Measurements from ENCODE around the gene MYB. TPM values are rescaled to one million over a fixed set of nuclear protein-coding genes. Genes with fewer than 3 reads are reported as not detected.

MYB gene
- total RNA-seq, 2 experiments from 2014 or later = 14.6 to 15.9 TPM

DNA sequence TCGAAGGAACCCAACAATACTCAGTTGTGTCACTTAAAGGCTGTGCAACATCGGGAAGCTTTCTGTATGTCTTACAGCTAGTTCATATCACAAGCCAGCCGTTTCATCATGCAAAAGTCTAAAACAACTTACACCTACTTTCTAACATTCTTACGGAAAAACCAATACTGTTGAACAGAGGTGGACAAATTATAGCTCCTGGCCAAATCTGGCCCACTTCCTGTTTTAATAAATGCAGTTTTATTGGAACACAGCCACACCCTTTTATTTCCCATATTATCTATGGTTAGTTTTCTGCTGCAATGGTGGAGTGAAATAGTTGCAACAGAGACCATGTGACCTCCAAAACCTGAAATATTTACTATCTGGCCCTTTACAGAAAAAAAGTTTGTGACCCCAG lies 46.6 kb downstream of the MYB start:
- peaks cover 2% of the 10 kb centered on the region for H3K36me3 Mint-ChIP-seq (ENCODE audit: low read depth)
- H3K27me3 Mint-ChIP-seq (ENCODE audit: low read depth) = no peaks in the 10 kb centered on the region
- CTCF ChIA-PET = interaction anchor here (0.7 kb wide), 3 partner anchors 43 to 881 kb away, joined by 3 to 6 read pairs (median 4); no protein-coding TSS in a partner anchor
- no peak overlapping the region for H3K27ac Mint-ChIP-seq
- peaks cover 23% of the 10 kb centered on the region for H3K4me1 Mint-ChIP-seq (ENCODE audit: low read depth)
- no peaks in the 10 kb centered on the region for H3K9me3 Mint-ChIP-seq
- intact Hi-C loops (cut with micrococcal nuclease) = no loop called here
- no peak overlapping the region for H3K4me3 Mint-ChIP-seq
- no peak for DNase-seq

DNA sequence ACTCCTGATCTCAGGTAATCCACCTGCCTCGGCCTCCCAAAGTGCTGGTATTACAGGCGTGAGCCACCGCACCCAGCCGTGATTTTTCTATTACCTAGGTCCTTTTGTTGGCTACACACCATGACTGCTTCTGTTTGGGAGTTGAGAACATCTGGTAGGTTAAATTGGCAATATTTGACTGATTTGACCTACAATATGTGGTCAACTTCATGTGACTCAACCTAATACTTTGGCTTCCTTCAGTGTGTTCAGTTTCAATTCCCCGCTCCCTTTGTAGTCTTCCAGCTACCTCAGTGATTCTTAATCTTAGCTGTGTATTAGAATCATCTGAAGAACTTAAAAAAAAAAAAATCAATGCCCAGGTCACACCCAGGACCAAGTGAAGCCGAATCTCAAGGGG lies 47.4 kb downstream of the MYB start:
- DNase-seq = no peak
- H3K27ac Mint-ChIP-seq = no peak overlapping the region
- peaks cover 17% of the 10 kb centered on the region for H3K4me1 Mint-ChIP-seq (ENCODE audit: low read depth)
- H3K4me3 Mint-ChIP-seq = no peak overlapping the region
- CTCF ChIA-PET = interaction anchor here (0.7 kb wide), 2 partner anchors 42 to 141 kb away, joined by 3 to 6 read pairs; no protein-coding TSS in a partner anchor
- H3K9me3 Mint-ChIP-seq = no peaks in the 10 kb centered on the region
- no peaks in the 10 kb centered on the region for H3K27me3 Mint-ChIP-seq (ENCODE audit: low read depth)
- intact Hi-C loops (cut with micrococcal nuclease) = no loop called here
- no peaks in the 10 kb centered on the region for H3K36me3 Mint-ChIP-seq (ENCODE audit: low read depth)

- H3K27me3 Mint-ChIP-seq (ENCODE audit: low read depth) = no peaks in the 10 kb centered on the region
- intact Hi-C loops (cut with micrococcal nuclease) = no loop called here
- CTCF ChIA-PET = interaction anchor here (0.5 kb wide), 1 partner anchor 187 kb away, joined by 3 read pairs; no protein-coding TSS in a partner anchor
- no peaks in the 10 kb centered on the region for H3K36me3 Mint-ChIP-seq (ENCODE audit: low read depth)
- no peak overlapping the region for H3K27ac Mint-ChIP-seq
- no peak overlapping the region for H3K4me3 Mint-ChIP-seq
- no peak for DNase-seq
- peaks cover 16% of the 10 kb centered on the region for H3K4me1 Mint-ChIP-seq (ENCODE audit: low read depth)
- H3K9me3 Mint-ChIP-seq = no peaks in the 10 kb centered on the region
Observed at GRCh38 chr6:135229996-135230395, 48.9 kb downstream of the MYB start.

DNA sequence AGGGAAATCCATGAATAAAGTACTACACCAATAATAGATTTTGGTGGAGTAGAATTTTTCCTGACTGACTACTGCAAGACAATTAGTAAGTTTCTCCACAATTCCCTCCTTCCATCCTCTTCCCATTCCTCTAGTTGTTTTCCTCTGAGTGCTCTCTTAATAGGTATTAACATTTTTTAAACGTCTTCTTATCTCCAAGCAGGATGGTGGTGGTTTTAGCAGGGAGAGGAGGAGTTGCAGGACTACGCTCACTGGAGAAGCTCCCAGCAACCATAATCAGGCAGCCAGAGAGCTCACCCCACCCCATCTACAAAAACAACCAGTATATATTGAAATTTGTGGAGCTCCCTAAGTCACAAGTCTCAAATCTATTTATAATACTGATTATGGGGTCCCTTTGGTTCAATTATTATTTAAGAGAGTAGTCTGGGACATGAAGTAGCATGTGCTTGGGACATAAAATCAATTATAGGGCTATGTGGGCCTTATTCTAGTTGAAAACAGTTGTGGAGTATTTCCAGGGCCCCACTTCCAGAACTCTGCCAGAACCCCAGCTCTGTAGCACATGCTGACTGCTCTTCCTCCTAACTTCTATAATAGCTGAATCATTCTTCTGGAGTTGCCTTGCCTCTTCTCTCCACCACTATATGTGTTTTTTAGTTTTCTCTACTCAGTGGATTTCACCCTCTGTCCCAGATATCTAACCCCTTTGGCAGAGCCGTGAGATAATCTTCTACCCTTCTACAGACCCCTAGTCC lies 49.8 kb downstream of the MYB start:
- Mint-ChIP-seq H3K27me3 (ENCODE audit: low read depth) (no peaks in the 10 kb centered on the region), H3K4me1 (ENCODE audit: low read depth) (peaks cover 16% of the 10 kb centered on the region), H3K36me3 (ENCODE audit: low read depth) (no peaks in the 10 kb centered on the region), H3K4me3 (no peak overlapping the region), H3K27ac (no peak overlapping the region), H3K9me3 (no peaks in the 10 kb centered on the region)
- intact Hi-C loops (cut with micrococcal nuclease) = no loop called here
- CTCF ChIA-PET = interaction anchor here (0.5 to 0.7 kb wide), 4 partner anchors 11 to 246 kb away, joined by 3 to 5 read pairs (median 4); no protein-coding TSS in a partner anchor
- no peak for DNase-seq

DNA sequence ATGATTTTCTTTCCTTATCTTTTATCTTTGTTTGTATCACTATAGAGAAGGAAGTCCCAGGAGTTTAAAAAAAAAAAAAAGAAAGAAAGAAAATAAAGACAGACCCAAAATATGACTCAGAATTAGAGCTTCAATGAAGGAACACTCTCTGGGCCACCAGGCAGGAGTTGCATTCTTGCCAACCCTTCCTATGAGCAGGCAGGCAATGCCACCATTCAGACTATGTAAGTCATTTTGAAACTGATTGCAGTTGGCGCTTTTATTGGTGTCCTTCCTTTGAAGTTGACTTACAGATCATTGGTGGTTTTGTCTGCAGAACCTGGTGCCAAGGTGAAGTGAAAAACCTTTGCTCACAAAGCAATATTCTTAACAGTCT lies 50.3 kb downstream of the MYB start:
- Mint-ChIP-seq H3K27ac (no peak overlapping the region), H3K9me3 (no peaks in the 10 kb centered on the region), H3K4me3 (no peak overlapping the region), H3K4me1 (ENCODE audit: low read depth) (peaks cover 16% of the 10 kb centered on the region), H3K36me3 (ENCODE audit: low read depth) (no peaks in the 10 kb centered on the region), H3K27me3 (ENCODE audit: low read depth) (no peaks in the 10 kb centered on the region)
- CTCF ChIA-PET = interaction anchor here (0.5 to 0.7 kb wide), 4 partner anchors 11 to 246 kb away, joined by 3 to 5 read pairs (median 4); no protein-coding TSS in a partner anchor
- peak; percentile 44 for DNase-seq
- intact Hi-C loops (cut with micrococcal nuclease) = no loop called here

GRCh38 chr6:135233686-135234491 lies 52.8 kb downstream of the MYB start:
- CTCF ChIA-PET = no interaction called here
- no peak overlapping the region for H3K4me3 Mint-ChIP-seq
- intact Hi-C loops (cut with micrococcal nuclease) = no loop called here
- H3K27me3 Mint-ChIP-seq (ENCODE audit: low read depth) = no peaks in the 10 kb centered on the region
- no peak overlapping the region for H3K27ac Mint-ChIP-seq
- no peaks in the 10 kb centered on the region for H3K36me3 Mint-ChIP-seq (ENCODE audit: low read depth)
- peaks cover 14% of the 10 kb centered on the region for H3K4me1 Mint-ChIP-seq (ENCODE audit: low read depth)
- H3K9me3 Mint-ChIP-seq = no peaks in the 10 kb centered on the region
- DNase-seq = no peak

DNA sequence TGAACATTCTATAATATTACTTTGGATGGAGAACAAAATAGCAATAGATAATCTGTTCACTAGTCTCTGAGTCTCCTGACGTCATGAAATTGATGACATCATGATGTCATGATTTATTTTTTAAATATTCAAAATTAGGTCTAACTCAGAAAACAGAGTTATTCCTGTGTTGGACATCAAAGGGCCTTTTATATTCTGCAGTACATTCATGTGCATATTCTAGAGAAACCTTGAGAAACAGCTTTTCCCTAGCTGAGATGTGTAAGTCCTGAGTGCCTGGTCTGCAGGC lies 53.3 kb downstream of the MYB start:
- Mint-ChIP-seq H3K36me3 (ENCODE audit: low read depth) (no peaks in the 10 kb centered on the region), H3K9me3 (no peaks in the 10 kb centered on the region), H3K4me1 (ENCODE audit: low read depth) (peaks cover 14% of the 10 kb centered on the region), H3K27ac (no peak overlapping the region), H3K27me3 (ENCODE audit: low read depth) (no peaks in the 10 kb centered on the region), H3K4me3 (no peak overlapping the region)
- DNase-seq = no peak
- CTCF ChIA-PET = no interaction called here
- intact Hi-C loops (cut with micrococcal nuclease) = no loop called here

DNA sequence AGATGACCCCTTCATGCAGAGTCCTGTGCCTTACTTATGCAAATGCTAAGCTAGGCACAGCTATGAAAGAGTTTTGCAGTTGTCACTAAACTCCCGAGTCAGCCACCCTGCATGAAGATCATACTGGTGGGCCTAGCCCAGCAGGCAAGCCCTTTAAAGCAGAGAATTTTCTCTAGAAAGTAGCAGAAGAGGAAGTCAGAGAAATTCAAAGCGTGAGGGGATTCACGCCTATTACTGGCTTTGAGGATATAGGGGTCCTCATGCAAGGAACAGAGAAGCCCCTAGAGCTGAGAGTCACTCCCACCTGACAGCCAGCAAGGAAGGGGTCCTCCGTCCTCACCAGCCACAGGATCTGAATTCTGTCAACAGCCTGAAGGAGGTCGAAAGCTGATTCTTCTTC lies 54.6 kb downstream of the MYB start:
- Mint-ChIP-seq H3K9me3 (no peaks in the 10 kb centered on the region), H3K4me3 (no peak overlapping the region), H3K27ac (no peak overlapping the region), H3K27me3 (ENCODE audit: low read depth) (no peaks in the 10 kb centered on the region), H3K36me3 (ENCODE audit: low read depth) (no peaks in the 10 kb centered on the region), H3K4me1 (ENCODE audit: low read depth) (peaks cover 14% of the 10 kb centered on the region)
- intact Hi-C loops (cut with micrococcal nuclease) = no loop called here
- DNase-seq = no peak
- CTCF ChIA-PET = interaction anchor here (0.7 to 0.9 kb wide), 2 partner anchors 188 to 289 kb away, joined by 3 read pairs; no protein-coding TSS in a partner anchor

GRCh38 chr6:135236319-135236718 lies 55.2 kb downstream of the MYB start:
- no peak overlapping the region for H3K27ac Mint-ChIP-seq
- no peaks in the 10 kb centered on the region for H3K27me3 Mint-ChIP-seq (ENCODE audit: low read depth)
- peaks cover 11% of the 10 kb centered on the region for H3K4me1 Mint-ChIP-seq (ENCODE audit: low read depth)
- no peak for DNase-seq
- no peaks in the 10 kb centered on the region for H3K9me3 Mint-ChIP-seq
- no peak overlapping the region for H3K4me3 Mint-ChIP-seq
- intact Hi-C loops (cut with micrococcal nuclease) = no loop called here
- CTCF ChIA-PET = interaction anchor here (0.7 kb wide), 1 partner anchor 290 kb away, joined by 3 read pairs; no protein-coding TSS in a partner anchor
- H3K36me3 Mint-ChIP-seq (ENCODE audit: low read depth) = no peaks in the 10 kb centered on the region

DNA sequence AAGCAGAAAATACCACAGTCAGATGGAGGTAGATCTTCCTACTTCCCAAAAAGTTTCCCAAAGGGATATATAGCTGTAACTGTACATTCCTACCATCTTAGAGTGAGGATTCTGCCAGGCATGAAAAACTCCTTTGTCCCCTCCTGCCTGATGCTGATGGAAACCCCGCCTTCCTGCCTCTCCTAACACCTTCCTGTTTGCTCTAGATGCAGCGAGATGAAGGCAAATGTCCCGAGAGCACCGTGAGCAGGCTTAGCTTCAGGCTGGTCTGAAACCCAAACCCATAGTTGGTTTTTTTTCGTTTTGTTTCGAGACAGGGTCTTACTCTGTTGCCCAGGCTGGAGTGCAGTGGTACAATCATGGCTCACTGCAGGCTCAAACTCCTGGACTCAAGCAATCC lies 55.6 kb downstream of the MYB start:
- H3K4me3 Mint-ChIP-seq = no peak overlapping the region
- no peaks in the 10 kb centered on the region for H3K27me3 Mint-ChIP-seq (ENCODE audit: low read depth)
- H3K36me3 Mint-ChIP-seq (ENCODE audit: low read depth) = no peaks in the 10 kb centered on the region
- no peaks in the 10 kb centered on the region for H3K9me3 Mint-ChIP-seq
- DNase-seq = peak; percentile 22
- H3K27ac Mint-ChIP-seq = no peak overlapping the region
- CTCF ChIA-PET = no interaction called here
- peaks cover 9% of the 10 kb centered on the region for H3K4me1 Mint-ChIP-seq (ENCODE audit: low read depth)
- intact Hi-C loops (cut with micrococcal nuclease) = no loop called here

DNA sequence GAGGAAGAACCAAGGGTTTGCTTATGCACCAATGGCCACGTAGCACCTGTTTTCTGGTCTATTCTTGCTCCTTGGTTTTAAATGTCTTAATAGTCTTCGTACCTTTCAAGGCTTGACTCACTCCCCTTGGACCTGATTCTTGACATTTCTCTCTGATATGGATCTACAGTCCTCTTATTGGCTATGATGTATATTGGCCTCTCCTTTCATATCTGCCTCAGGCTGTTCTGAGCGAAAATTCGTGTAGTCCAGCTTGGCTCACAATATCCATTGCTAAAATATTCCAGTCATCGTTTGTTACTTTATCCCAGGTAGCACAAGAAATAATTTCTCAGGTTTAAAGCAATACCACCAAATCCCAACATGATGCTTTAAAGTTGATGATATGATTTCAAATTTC lies 59.6 kb downstream of the MYB start:
- Mint-ChIP-seq H3K9me3 (no peaks in the 10 kb centered on the region), H3K36me3 (ENCODE audit: low read depth) (no peaks in the 10 kb centered on the region), H3K4me3 (no peak overlapping the region), H3K27ac (no peak overlapping the region), H3K27me3 (ENCODE audit: low read depth) (no peaks in the 10 kb centered on the region), H3K4me1 (ENCODE audit: low read depth) (peaks cover 5% of the 10 kb centered on the region)
- intact Hi-C loops (cut with micrococcal nuclease) = no loop called here
- CTCF ChIA-PET = no interaction called here
- no peak for DNase-seq

GRCh38 chr6:135243871-135244796 lies 63.0 kb downstream of the MYB start:
- CTCF ChIA-PET = interaction anchor here (0.7 to 1.0 kb wide), 2 partner anchors 14 to 37 kb away, joined by 3 read pairs; no protein-coding TSS in a partner anchor
- Mint-ChIP-seq H3K9me3 (no peaks in the 10 kb centered on the region), H3K27ac (no peak overlapping the region), H3K4me1 (ENCODE audit: low read depth) (no peaks in the 10 kb centered on the region), H3K36me3 (ENCODE audit: low read depth) (no peaks in the 10 kb centered on the region), H3K4me3 (no peak overlapping the region), H3K27me3 (ENCODE audit: low read depth) (no peaks in the 10 kb centered on the region)
- intact Hi-C loops (cut with micrococcal nuclease) = no loop called here
- no peak for DNase-seq
